HFF-Myc (cell line): ENCODE measurements around the gene CFAP77.

Experiments used
- DNase-seq: peaks from one replicate; pipeline ENCODE4 v3.0.0-alpha.2; 2011; ENCODE audit warnings: low read depth; ENCODE audit errors: extremely low read depth
- H3K4me3 ChIP-seq: replicated peaks from 2 replicates; pipeline ENCODE4 v1.5.1; 2011; ENCODE audit warnings: low read depth, mild to moderate bottlenecking, control low read depth, low read length
- TF ChIP-seq, protein P1 (sequence below): IDR thresholded peaks from 2 replicates; pipeline ENCODE4 v1.5.1; 2012; ENCODE audit warnings: mild to moderate bottlenecking, low read depth, low read length, control low read depth; ENCODE audit errors: missing control alignments

CFAP77 gene

DNA sequence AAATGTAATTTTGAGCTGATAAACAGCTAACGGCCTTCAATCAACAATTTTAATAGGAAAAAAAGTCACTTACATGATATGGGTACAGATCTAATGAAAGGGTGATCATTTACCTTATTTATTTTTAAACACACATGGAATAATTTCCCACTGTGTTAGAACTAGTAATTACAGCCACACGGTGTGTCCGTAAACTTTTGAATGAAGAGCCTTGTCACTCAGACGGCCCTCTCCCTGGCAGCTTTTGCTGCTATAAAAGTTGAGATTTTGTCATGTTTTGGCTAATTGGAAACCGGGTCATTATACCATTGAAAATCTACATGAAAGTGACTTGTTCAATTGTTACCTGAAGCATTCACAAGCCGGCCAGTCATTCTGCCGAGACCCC, 15.7 kb downstream of the CFAP77 start:
- no peak for DNase-seq
- TF ChIP-seq, protein P1, sequence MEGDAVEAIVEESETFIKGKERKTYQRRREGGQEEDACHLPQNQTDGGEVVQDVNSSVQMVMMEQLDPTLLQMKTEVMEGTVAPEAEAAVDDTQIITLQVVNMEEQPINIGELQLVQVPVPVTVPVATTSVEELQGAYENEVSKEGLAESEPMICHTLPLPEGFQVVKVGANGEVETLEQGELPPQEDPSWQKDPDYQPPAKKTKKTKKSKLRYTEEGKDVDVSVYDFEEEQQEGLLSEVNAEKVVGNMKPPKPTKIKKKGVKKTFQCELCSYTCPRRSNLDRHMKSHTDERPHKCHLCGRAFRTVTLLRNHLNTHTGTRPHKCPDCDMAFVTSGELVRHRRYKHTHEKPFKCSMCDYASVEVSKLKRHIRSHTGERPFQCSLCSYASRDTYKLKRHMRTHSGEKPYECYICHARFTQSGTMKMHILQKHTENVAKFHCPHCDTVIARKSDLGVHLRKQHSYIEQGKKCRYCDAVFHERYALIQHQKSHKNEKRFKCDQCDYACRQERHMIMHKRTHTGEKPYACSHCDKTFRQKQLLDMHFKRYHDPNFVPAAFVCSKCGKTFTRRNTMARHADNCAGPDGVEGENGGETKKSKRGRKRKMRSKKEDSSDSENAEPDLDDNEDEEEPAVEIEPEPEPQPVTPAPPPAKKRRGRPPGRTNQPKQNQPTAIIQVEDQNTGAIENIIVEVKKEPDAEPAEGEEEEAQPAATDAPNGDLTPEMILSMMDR: no peak
- no peak overlapping the region for H3K4me3 ChIP-seq

DNA sequence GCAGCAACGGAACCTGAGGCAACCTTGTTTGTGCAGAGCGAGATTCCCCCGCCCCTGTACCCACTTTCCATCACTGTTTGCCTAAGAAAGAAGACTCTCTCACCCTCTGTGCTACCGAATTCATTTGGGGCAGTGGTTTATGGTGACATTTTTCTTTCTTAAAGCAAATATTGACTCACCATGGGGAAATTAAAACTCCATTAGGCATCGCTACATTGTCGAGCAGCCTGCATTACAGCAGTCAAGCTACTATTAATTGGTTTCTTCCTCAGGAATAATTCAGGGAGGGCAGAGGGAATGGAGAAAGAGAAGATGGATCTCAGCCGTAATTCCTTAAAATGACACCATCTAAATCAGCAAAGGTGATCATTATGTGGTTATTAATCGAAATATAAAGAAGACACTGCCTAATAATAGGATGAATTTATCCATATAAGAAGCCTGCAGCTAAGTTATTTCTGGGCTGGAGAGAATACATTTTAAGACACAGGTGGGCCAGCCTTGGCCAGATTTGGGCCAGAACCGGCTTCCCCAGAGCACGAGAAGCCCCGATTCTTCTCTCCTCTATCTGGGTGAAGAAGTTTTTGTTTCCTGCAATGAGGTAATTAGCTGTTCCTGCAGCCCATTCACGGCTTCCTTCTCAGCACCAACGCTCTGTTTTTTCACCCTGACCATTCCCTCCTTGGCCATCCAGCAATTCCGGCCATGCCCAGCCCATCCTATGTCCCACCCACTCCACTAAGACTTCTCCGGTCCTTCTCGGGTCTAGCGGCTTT, 16.8 kb downstream of the CFAP77 start:
- DNase-seq: no peak

DNA sequence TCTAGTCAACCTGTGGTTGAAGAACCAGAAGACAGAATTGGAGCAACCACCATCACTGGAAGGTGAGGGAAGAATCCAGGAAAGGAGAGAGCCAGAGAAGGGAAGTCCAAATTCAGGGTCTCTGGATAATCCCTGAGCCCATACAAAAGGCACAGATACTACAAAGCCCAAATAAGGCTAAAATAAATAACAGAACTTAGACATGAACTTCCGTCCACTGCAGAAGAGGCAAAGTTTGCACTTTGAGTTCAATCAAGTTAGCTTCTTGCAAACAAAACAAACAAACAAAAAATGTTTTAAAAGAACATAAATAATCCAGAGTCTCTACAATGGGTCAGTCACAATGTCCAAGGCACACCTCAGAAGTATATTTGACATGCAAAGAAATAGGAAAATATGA, 21.0 kb downstream of the CFAP77 start:
- no peak for DNase-seq
- no peak overlapping the region for H3K4me3 ChIP-seq
- TF ChIP-seq, protein P1: no peak

More for the DNA sequence above, 16.8 kb downstream of the CFAP77 start:
- no peak overlapping the region for H3K4me3 ChIP-seq
- TF ChIP-seq, protein P1: no peak

DNA sequence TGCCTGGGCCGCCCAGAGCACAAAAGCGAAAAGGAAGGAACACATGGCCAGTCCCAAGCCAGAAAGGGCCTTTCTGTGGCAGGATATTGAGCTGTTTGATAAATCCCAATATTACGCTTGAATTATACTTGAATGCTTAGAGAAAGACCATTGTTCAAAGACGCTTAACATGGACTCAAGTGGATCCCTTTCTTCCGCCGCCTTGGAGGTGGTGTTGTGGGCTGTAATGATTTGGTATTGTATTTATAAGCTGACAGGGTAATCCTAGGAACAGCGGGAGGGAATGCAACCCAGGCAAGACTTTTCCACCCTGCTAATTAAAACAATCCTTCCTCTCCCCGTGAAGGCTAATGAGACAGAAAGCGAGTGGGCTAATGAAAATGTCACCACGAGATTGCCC, 24.9 kb downstream of the CFAP77 start:
- TF ChIP-seq, protein P1: no peak
- H3K4me3 ChIP-seq: no peak overlapping the region
- no peak for DNase-seq

DNA sequence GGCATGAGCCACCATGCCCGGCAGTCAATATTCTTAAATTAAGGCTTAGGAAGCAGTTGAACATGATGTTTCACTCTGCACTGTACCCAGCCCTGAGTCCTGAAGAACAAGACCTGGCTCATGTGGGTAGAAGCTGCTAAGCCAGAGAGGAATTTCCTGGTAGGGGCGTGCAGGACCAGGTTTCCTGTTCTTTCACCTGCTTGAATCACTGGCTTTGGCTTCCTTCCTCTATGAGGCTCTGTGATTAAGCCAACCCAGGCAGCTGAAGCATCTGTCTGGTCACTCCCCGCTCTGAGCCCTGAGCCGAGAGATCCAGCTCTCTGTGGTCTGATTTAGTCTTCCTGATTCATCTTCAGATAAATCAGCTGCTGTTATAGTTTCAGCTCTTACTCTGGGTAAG, 29.1 kb downstream of the CFAP77 start:
- no peak for DNase-seq
- TF ChIP-seq, protein P1: no peak
- H3K4me3 ChIP-seq: no peak overlapping the region

DNA sequence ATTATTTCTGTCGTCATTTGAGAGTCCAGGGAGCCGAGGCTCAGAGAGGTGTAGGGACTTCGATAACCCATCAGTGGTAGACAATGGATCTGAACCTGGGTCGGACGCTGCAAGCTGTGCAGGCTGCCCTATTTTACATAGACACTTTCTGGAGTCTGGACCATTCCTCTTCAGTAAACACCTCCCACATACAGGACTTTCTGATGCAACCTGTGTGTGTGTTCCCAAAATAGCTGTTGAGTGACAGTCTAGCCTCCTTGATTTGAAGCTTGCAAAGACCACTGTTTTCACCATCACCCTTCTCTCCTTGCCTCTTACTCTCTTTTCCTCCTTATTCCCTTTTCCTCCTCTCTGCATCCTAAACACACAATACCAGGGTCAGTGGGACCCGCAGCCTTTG, 30.7 kb downstream of the CFAP77 start:
- no peak overlapping the region for H3K4me3 ChIP-seq
- TF ChIP-seq, protein P1: no peak
- DNase-seq: no peak

DNA sequence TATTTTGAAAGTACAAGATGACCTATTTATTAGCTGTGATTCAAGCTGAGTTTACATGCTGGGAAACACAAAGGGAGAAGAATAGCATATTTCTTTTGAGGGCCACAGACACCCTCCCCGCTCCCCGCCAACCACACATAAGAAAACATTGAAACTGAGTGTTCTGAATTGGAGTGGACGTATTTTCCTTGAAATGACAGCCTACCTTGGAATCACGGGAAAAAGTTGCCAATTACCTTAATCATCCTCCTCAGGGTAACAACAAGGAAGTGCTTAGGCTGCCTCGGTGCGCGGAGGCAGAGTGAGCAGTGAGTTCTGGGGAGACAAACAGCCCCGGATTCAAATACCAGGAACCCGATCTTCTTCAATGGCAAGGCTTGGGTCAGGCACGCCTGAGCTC, 31.4 kb downstream of the CFAP77 start:
- TF ChIP-seq, protein P1: no peak
- no peak for DNase-seq
- H3K4me3 ChIP-seq: no peak overlapping the region
